Subcutaneous abdominal adipose tissue (tissue), 5 donors: ENCODE measurements around the gene SCN10A.

Experiments
- H3K27ac ChIP-seq: one replicate; pipeline ENCODE4 v1.7.0; 2013; ENCODE audit warnings: low read depth, mild to moderate bottlenecking, inconsistent platforms, low read length, moderate library complexity
- H3K27me3 ChIP-seq, 5 donors: one replicate each; pipeline ENCODE4 v1.7.0; 2013; ENCODE audit warnings: low read length in 5 of 5, inconsistent platforms in 1 of 5; ENCODE audit not compliant: control insufficient read depth in 5 of 5, insufficient read depth in 4 of 5
- H3K36me3 ChIP-seq, 5 donors: one replicate each; pipeline ENCODE4 v1.7.0; 2013; ENCODE audit warnings: low read length in 5 of 5; ENCODE audit not compliant: control insufficient read depth in 5 of 5, insufficient read depth in 5 of 5
- H3K4me1 ChIP-seq, 5 donors: one replicate each; pipeline ENCODE4 v1.7.0; 2013; ENCODE audit warnings: low read length in 5 of 5, mild to moderate bottlenecking in 3 of 5, moderate library complexity in 1 of 5; ENCODE audit not compliant: control insufficient read depth in 5 of 5, insufficient read depth in 5 of 5
- H3K4me3 ChIP-seq, 5 donors: one replicate each; pipeline ENCODE4 v1.7.0; 2013; ENCODE audit warnings: low read length in 5 of 5, low read depth in 1 of 5
- H3K9ac ChIP-seq, 5 donors: one replicate each; pipeline ENCODE4 v1.7.0; 2013; ENCODE audit warnings: low read length in 5 of 5, mild to moderate bottlenecking in 4 of 5, moderate library complexity in 3 of 5
- H3K9me3 ChIP-seq, 5 donors: one replicate each; pipeline ENCODE4 v1.7.0; 2013; ENCODE audit warnings: low read length in 5 of 5; ENCODE audit not compliant: control insufficient read depth in 5 of 5
- donor health status: healthy.
- donor health status: healthy.
- donor health status: healthy.
- donor health status: healthy.
- donor health status: healthy.

Gene SCN10A

GRCh38 chr3:38684546-38684945 lies 131.5 kb downstream of the SCN10A start:
- Histone ChIP-seq H3K9ac (no peak overlapping the region), H3K27me3 (peaks cover 0 to 7% (median 0%) of the 10 kb centered on the region in 5 donors), H3K9me3 (no peaks in the 10 kb centered on the region), H3K27ac (no peak overlapping the region), H3K36me3 (no peaks in the 10 kb centered on the region), H3K4me1 (no peaks in the 10 kb centered on the region), H3K4me3 (no peak overlapping the region)

- H3K4me1 ChIP-seq = no peaks in the 10 kb centered on the region
- H3K9me3 ChIP-seq = peaks cover 0 to 2% (median 0%) of the 10 kb centered on the region in 5 donors
- no peak overlapping the region for H3K9ac ChIP-seq
- H3K27me3 ChIP-seq = peaks cover 0 to 3% (median 0%) of the 10 kb centered on the region in 5 donors
- H3K27ac ChIP-seq = no peak overlapping the region
- no peaks in the 10 kb centered on the region for H3K36me3 ChIP-seq
- no peak overlapping the region for H3K4me3 ChIP-seq
Measured at GRCh38 chr3:38669668-38670067, 146.3 kb downstream of the SCN10A start.

GRCh38 chr3:38662544-38662943 lies 153.5 kb downstream of the SCN10A start:
- Histone ChIP-seq H3K9ac (no peak overlapping the region), H3K4me3 (no peak overlapping the region), H3K9me3 (peaks cover 5 to 17% (median 10%) of the 10 kb centered on the region in 5 donors), H3K27ac (no peak overlapping the region), H3K4me1 (no peaks in the 10 kb centered on the region), H3K36me3 (no peaks in the 10 kb centered on the region), H3K27me3 (peaks cover 3 to 21% (median 14%) of the 10 kb centered on the region in 5 donors)

GRCh38 chr3:38658841-38659240 lies 157.2 kb downstream of the SCN10A start:
- no peak overlapping the region for H3K27ac ChIP-seq
- H3K9me3 ChIP-seq = peaks cover 5 to 17% (median 10%) of the 10 kb centered on the region in 5 donors
- H3K4me3 ChIP-seq = no peak overlapping the region
- H3K4me1 ChIP-seq = no peaks in the 10 kb centered on the region
- H3K36me3 ChIP-seq = no peaks in the 10 kb centered on the region
- peaks cover 8 to 36% (median 24%) of the 10 kb centered on the region in 5 donors for H3K27me3 ChIP-seq
- H3K9ac ChIP-seq = no peak overlapping the region

GRCh38 chr3:38657369-38657768 lies 158.6 kb downstream of the SCN10A start:
- no peaks in the 10 kb centered on the region for H3K36me3 ChIP-seq
- H3K9me3 ChIP-seq = peaks cover 2 to 12% (median 7%) of the 10 kb centered on the region in 5 donors
- H3K27me3 ChIP-seq = peaks cover 8 to 38% (median 27%) of the 10 kb centered on the region in 5 donors
- H3K4me3 ChIP-seq = no peak overlapping the region
- no peak overlapping the region for H3K9ac ChIP-seq
- no peak overlapping the region for H3K27ac ChIP-seq
- H3K4me1 ChIP-seq = no peaks in the 10 kb centered on the region

GRCh38 chr3:38655708-38656300 lies 160.2 kb downstream of the SCN10A start:
- peaks cover 0 to 4% (median 0%) of the 10 kb centered on the region in 5 donors for H3K9me3 ChIP-seq

GRCh38 chr3:38653685-38654537 lies 162.1 kb downstream of the SCN10A start:
- H3K27me3 ChIP-seq = peaks cover 6 to 37% (median 33%) of the 10 kb centered on the region in 5 donors
- H3K9me3 ChIP-seq = peaks cover 0 to 4% (median 0%) of the 10 kb centered on the region in 5 donors
- H3K27ac ChIP-seq = no peak overlapping the region
- H3K4me3 ChIP-seq = no peak overlapping the region
- peaks cover 3 to 17% (median 12%) of the 10 kb centered on the region in 5 donors for H3K4me1 ChIP-seq
- H3K36me3 ChIP-seq = no peaks in the 10 kb centered on the region
- no peak overlapping the region for H3K9ac ChIP-seq

More at GRCh38 chr3:38655708-38656300, 160.2 kb downstream of the SCN10A start:
- Histone ChIP-seq H3K4me3 (no peak overlapping the region), H3K27me3 (peaks cover 8 to 41% (median 34%) of the 10 kb centered on the region in 5 donors), H3K36me3 (no peaks in the 10 kb centered on the region), H3K4me1 (peaks cover 0 to 6% (median 3%) of the 10 kb centered on the region in 5 donors), H3K9ac (no peak overlapping the region), H3K27ac (no peak overlapping the region)

- H3K9ac ChIP-seq = no peak overlapping the region
- no peak overlapping the region for H3K4me3 ChIP-seq
- H3K4me1 ChIP-seq = peaks cover 3 to 23% (median 14%) of the 10 kb centered on the region in 5 donors
- H3K27me3 ChIP-seq = peaks cover 9 to 38% (median 34%) of the 10 kb centered on the region in 5 donors
- H3K36me3 ChIP-seq = no peaks in the 10 kb centered on the region
- H3K27ac ChIP-seq = no peak overlapping the region
- peaks cover 0 to 4% (median 0%) of the 10 kb centered on the region in 5 donors for H3K9me3 ChIP-seq
Measured at GRCh38 chr3:38652934-38653333, 163.1 kb downstream of the SCN10A start.

GRCh38 chr3:38651153-38651789 lies 164.7 kb downstream of the SCN10A start:
- peaks cover 5 to 44% (median 36%) of the 10 kb centered on the region in 5 donors for H3K27me3 ChIP-seq
- H3K4me1 ChIP-seq = peaks cover 3 to 23% (median 14%) of the 10 kb centered on the region in 5 donors
- H3K9ac ChIP-seq = no peak overlapping the region
- H3K36me3 ChIP-seq = no peaks in the 10 kb centered on the region
- peak overlapping the region in 1 of 5 donors; percentile 23 for H3K4me3 ChIP-seq
- peaks cover 0 to 4% (median 0%) of the 10 kb centered on the region in 5 donors for H3K9me3 ChIP-seq
- no peak overlapping the region for H3K27ac ChIP-seq
